HG03432 (cell line): ENCODE measurements around the gene UPK2.

ENCODE experiments used
- ATAC-seq: cut with Tn5 transposase; IDR thresholded peaks from one replicate; pipeline ENCODE4 v1.9.1; 2021; ENCODE audit warnings: mild to moderate bottlenecking, moderate library complexity; ENCODE audit not compliant: unreplicated experiment

The UPK2 gene

GRCh38 chr11:118917481-118918127, 38.5 kb upstream of the UPK2 start:
- ATAC-seq: no peak

- no peak for ATAC-seq
Measured at GRCh38 chr11:118918128-118918685, 37.9 kb upstream of the UPK2 start.

- ATAC-seq: no peak
Measured at GRCh38 chr11:118918686-118919280, 37.3 kb upstream of the UPK2 start.

- ATAC-seq: no peak
Measured at GRCh38 chr11:118921121-118921928, 34.8 kb upstream of the UPK2 start.

- ATAC-seq: no peak
Measured at GRCh38 chr11:118921929-118922744, 34.0 kb upstream of the UPK2 start.

GRCh38 chr11:118922745-118923627, 33.1 kb upstream of the UPK2 start:
- no peak for ATAC-seq

- no peak for ATAC-seq
Measured at GRCh38 chr11:118923721-118924587, 32.1 kb upstream of the UPK2 start.

- ATAC-seq: no peak
Measured at GRCh38 chr11:118924591-118925585, 31.2 kb upstream of the UPK2 start.

- no peak for ATAC-seq
Measured at GRCh38 chr11:118927554-118928100, 28.5 kb upstream of the UPK2 start.

GRCh38 chr11:118928101-118928869, 27.8 kb upstream of the UPK2 start:
- peak; percentile 44 for ATAC-seq

GRCh38 chr11:118928870-118929500, 27.1 kb upstream of the UPK2 start:
- ATAC-seq: peak; percentile 6

- no peak for ATAC-seq
Measured at GRCh38 chr11:118929501-118930093, 26.5 kb upstream of the UPK2 start.

- no peak for ATAC-seq
Measured at GRCh38 chr11:118930094-118930712, 25.9 kb upstream of the UPK2 start.

- no peak for ATAC-seq
Measured at GRCh38 chr11:118931571-118931970, 24.5 kb upstream of the UPK2 start.

- no peak for ATAC-seq
Measured at GRCh38 chr11:118933486-118933885, 22.6 kb upstream of the UPK2 start.
